GM23338 (cell line): ENCODE measurements around the gene FAM241A. TPM values are rescaled to one million over a fixed set of nuclear protein-coding genes. Genes with fewer than 3 reads are reported as not detected.
"Not testable (repeated sequence)": the region's sequence is repeated elsewhere in the genome, so short reads cannot be mapped to it uniquely, and the experiment has no call there.

Experiments used
- ATAC-seq: fragments of 200-7000 bp; cut with Tn5 transposase; 3 replicates; pipeline ENCODE4 v1.9.1; 2020
- DNase-seq: peaks from one replicate; pipeline ENCODE4 v3.0.0-alpha.2; 2015; ENCODE audit warnings: low spot score
- H2AFZ ChIP-seq: fragments of 200-600 bp; sonication (generic); 2 replicates; pipeline ENCODE4 v1.8.0; 2016; ENCODE audit warnings: antibody characterized with exemption, mild to moderate bottlenecking, moderate library complexity
- H3F3A ChIP-seq: fragments of 200-600 bp; sonication (generic); replicated peaks from 2 replicates; pipeline ENCODE4 v1.8.0; 2017; ENCODE audit warnings: antibody characterized with exemption, mixed run types, low read depth
- H3K27ac ChIP-seq: fragments of 200-600 bp; sonication (generic); 2 replicates; pipeline ENCODE4 v1.6.1; 2016; ENCODE audit warnings: low read depth
- H3K27me3 ChIP-seq: fragments of 200-600 bp; sonication (generic); 2 replicates; pipeline ENCODE4 v1.8.0; 2016; ENCODE audit warnings: mild to moderate bottlenecking, mixed run types, moderate library complexity; ENCODE audit not compliant: insufficient read depth
- H3K36me3 ChIP-seq: fragments of 200-600 bp; sonication (generic); 2 replicates; pipeline ENCODE4 v1.8.0; 2016; ENCODE audit warnings: mild to moderate bottlenecking; ENCODE audit not compliant: insufficient read depth
- H3K4me1 ChIP-seq: fragments of 200-600 bp; sonication (generic); 2 replicates; pipeline ENCODE4 v1.8.0; 2016; ENCODE audit warnings: mild to moderate bottlenecking, moderate library complexity; ENCODE audit not compliant: insufficient read depth
- H3K4me2 ChIP-seq: fragments of 200-600 bp; sonication (generic); 2 replicates; pipeline ENCODE4 v1.7.1; 2017; ENCODE audit warnings: mixed run types
- H3K4me3 ChIP-seq: fragments of 200-600 bp; sonication (generic); 2 replicates; pipeline ENCODE4 v1.6.1; 2016; ENCODE audit warnings: mixed run types
- H3K79me2 ChIP-seq: fragments of 200-600 bp; sonication (generic); replicated peaks from 2 replicates; pipeline ENCODE4 v1.8.0; 2017; ENCODE audit warnings: mild to moderate bottlenecking; ENCODE audit not compliant: insufficient read depth
- H3K9me2 ChIP-seq: fragments of 200-600 bp; sonication (generic); 2 replicates; pipeline ENCODE4 v1.8.0; 2017; ENCODE audit not compliant: insufficient read depth
- H4K20me1 ChIP-seq: fragments of 200-600 bp; sonication (generic); replicated peaks from 2 replicates; pipeline ENCODE4 v1.8.0; 2017; ENCODE audit warnings: mild to moderate bottlenecking; ENCODE audit not compliant: insufficient read depth
- H3K27ac Mint-ChIP-seq: 2 replicates; pipeline ENCODE4 v1.8.0; 2020; ENCODE audit warnings: inconsistent platforms, mild to moderate bottlenecking, moderate library complexity, mixed read lengths
- H3K27me3 Mint-ChIP-seq: 3 replicates; pipeline ENCODE4 v1.8.0; 2022; ENCODE audit warnings: low read depth, mild to moderate bottlenecking, moderate library complexity, mixed read lengths, inconsistent platforms; ENCODE audit not compliant: insufficient read depth, poor library complexity
- H3K36me3 Mint-ChIP-seq: 3 replicates; pipeline ENCODE4 v1.8.0; 2021; ENCODE audit warnings: low read depth, mild to moderate bottlenecking, inconsistent platforms, moderate library complexity, mixed read lengths
- H3K4me1 Mint-ChIP-seq: 3 replicates; pipeline ENCODE4 v1.8.0; 2020; ENCODE audit warnings: mild to moderate bottlenecking, inconsistent platforms, mixed read lengths
- H3K4me3 Mint-ChIP-seq: 3 replicates; pipeline ENCODE4 v1.8.0; 2021; ENCODE audit warnings: moderate library complexity, mild to moderate bottlenecking, inconsistent platforms, mixed read lengths
- H3K9me3 Mint-ChIP-seq: 3 replicates; pipeline ENCODE4 v1.8.0; 2020; ENCODE audit warnings: moderate library complexity, mild to moderate bottlenecking, inconsistent platforms, mixed read lengths
- EZH2 ChIP-seq: fragments of 200-600 bp; sonication (generic); IDR thresholded peaks from one replicate; pipeline ENCODE4 v1.8.0; 2017; ENCODE audit warnings: antibody characterized with exemption, mild to moderate bottlenecking, low read depth; ENCODE audit not compliant: unreplicated experiment
- JUNB ChIP-seq: IDR thresholded peaks from one replicate; pipeline ENCODE4 v1.6.1; 2016; ENCODE audit warnings: antibody characterized with exemption; ENCODE audit not compliant: unreplicated experiment
- STAT1 ChIP-seq: IDR thresholded peaks from one replicate; pipeline ENCODE4 v1.6.1; 2016; ENCODE audit warnings: antibody characterized with exemption; ENCODE audit not compliant: unreplicated experiment
- polyA plus RNA-seq: library from polyadenylated mRNA; unstranded; fragments of >200 nt; fragmentation: Nextera tagmentation; extraction: Ambion mirVana; gene quantifications from 2 replicates; pipeline ENCODE4 v1.2.1, GENCODE V29; 2016
- total RNA-seq: library from RNA; depleted of rRNA; stranded (reverse); fragments of >200 nt; shearing (Covaris generic); gene quantifications from 2 replicates; pipeline ENCODE4 v1.2.3, GENCODE V29; 2014
- TF ChIP-seq, protein P1 (sequence below): IDR thresholded peaks from one replicate; pipeline ENCODE4 v1.6.1; 2018; ENCODE audit warnings: antibody characterized with exemption; ENCODE audit not compliant: unreplicated experiment
- TF ChIP-seq, protein P2 (sequence below), 2 experiments: fragments of 200-600 bp in 1 of 2; sonication (generic) in 1 of 2; conservative IDR thresholded peaks; 2 replicates each; pipeline versions ENCODE4 v1.5.1 to v1.6.1; 2016 to 2017; ENCODE audit warnings: antibody characterized with exemption in 2 of 2, low read depth in 2 of 2, mild to moderate bottlenecking in 2 of 2, moderate library complexity in 1 of 2

Gene FAM241A
- total and polyA plus RNA-seq, 2 experiments from 2014 or later, result 0.58 to 0.63 TPM

DNA sequence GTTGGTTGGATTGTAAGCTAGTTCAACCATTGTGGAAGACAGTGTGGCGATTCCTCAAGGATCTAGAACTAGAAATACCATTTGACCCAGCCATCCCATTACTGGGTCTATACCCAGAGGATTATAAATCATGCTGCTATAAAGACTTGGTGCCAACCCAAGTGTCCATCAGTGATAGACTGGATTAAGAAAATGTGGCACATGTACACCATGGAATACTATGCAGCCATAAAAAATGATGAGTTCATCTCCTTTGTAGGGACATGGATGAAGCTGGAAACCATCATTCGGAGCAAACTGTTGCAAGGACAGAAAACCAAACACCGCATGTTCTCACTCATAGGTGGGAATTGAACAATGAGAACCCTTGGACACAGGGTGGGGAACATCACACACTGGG lies 18.5 kb downstream of the FAM241A start:
- H3K27ac ChIP-seq, H3K36me3 Mint-ChIP-seq, H3K4me3 Mint-ChIP-seq, H3K4me1 ChIP-seq, H3K9me2 ChIP-seq, H3K79me2 ChIP-seq, H3K9me3 Mint-ChIP-seq, H3K36me3 ChIP-seq, H3K4me2 ChIP-seq, H3K4me1 Mint-ChIP-seq, H3K27me3 ChIP-seq, DNase-seq, H4K20me1 ChIP-seq, ATAC-seq, H3F3A ChIP-seq, H2AFZ ChIP-seq, H3K27ac Mint-ChIP-seq, H3K27me3 Mint-ChIP-seq, H3K4me3 ChIP-seq: not testable (repeated sequence)

DNA sequence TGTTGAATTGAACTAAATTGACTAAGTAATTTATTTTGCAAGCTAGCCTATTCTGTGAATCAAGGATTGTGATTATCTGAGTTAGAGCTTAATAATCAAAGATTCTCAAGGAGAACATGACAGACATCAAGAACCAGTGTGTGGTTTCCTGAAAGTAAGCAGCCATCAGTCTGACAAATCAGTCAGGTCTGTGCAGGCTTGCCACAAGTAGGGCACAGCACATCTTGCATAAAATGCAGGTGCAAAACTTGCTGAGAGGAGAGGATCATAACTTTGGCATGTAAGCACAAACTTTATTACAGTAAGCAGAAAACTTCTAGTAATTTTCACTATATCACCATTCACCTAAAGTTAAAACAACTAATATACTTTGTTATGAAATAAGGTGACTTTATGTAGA lies 22.5 kb downstream of the FAM241A start:
- H3K27ac Mint-ChIP-seq, result no peak overlapping the region
- H3F3A ChIP-seq, result no peaks in the 10 kb centered on the region
- H3K27me3 ChIP-seq, result no peaks in the 10 kb centered on the region
- H3K4me1 Mint-ChIP-seq, result no peaks in the 10 kb centered on the region
- H3K4me2 ChIP-seq, result no peak overlapping the region
- no peak overlapping the region for H2AFZ ChIP-seq
- DNase-seq, result no peak
- no peaks in the 10 kb centered on the region for H4K20me1 ChIP-seq
- H3K9me3 Mint-ChIP-seq, result no peaks in the 10 kb centered on the region; the same call in 2 of the 3 replicates
- no peak overlapping the region for H3K4me3 ChIP-seq
- H3K36me3 Mint-ChIP-seq, result no peaks in the 10 kb centered on the region
- H3K4me1 ChIP-seq, result no peaks in the 10 kb centered on the region
- no peaks in the 10 kb centered on the region for H3K79me2 ChIP-seq
- no peak overlapping the region for H3K27ac ChIP-seq
- H3K9me2 ChIP-seq, result peaks cover 6% of the 10 kb centered on the region; the same call in 1 of the 2 replicates
- TF ChIP-seq STAT1 (no peak), JUNB (no peak), EZH2 (no peak)
- TF ChIP-seq, protein P1, sequence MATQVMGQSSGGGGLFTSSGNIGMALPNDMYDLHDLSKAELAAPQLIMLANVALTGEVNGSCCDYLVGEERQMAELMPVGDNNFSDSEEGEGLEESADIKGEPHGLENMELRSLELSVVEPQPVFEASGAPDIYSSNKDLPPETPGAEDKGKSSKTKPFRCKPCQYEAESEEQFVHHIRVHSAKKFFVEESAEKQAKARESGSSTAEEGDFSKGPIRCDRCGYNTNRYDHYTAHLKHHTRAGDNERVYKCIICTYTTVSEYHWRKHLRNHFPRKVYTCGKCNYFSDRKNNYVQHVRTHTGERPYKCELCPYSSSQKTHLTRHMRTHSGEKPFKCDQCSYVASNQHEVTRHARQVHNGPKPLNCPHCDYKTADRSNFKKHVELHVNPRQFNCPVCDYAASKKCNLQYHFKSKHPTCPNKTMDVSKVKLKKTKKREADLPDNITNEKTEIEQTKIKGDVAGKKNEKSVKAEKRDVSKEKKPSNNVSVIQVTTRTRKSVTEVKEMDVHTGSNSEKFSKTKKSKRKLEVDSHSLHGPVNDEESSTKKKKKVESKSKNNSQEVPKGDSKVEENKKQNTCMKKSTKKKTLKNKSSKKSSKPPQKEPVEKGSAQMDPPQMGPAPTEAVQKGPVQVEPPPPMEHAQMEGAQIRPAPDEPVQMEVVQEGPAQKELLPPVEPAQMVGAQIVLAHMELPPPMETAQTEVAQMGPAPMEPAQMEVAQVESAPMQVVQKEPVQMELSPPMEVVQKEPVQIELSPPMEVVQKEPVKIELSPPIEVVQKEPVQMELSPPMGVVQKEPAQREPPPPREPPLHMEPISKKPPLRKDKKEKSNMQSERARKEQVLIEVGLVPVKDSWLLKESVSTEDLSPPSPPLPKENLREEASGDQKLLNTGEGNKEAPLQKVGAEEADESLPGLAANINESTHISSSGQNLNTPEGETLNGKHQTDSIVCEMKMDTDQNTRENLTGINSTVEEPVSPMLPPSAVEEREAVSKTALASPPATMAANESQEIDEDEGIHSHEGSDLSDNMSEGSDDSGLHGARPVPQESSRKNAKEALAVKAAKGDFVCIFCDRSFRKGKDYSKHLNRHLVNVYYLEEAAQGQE, result no peak
- TF ChIP-seq, protein P2, sequence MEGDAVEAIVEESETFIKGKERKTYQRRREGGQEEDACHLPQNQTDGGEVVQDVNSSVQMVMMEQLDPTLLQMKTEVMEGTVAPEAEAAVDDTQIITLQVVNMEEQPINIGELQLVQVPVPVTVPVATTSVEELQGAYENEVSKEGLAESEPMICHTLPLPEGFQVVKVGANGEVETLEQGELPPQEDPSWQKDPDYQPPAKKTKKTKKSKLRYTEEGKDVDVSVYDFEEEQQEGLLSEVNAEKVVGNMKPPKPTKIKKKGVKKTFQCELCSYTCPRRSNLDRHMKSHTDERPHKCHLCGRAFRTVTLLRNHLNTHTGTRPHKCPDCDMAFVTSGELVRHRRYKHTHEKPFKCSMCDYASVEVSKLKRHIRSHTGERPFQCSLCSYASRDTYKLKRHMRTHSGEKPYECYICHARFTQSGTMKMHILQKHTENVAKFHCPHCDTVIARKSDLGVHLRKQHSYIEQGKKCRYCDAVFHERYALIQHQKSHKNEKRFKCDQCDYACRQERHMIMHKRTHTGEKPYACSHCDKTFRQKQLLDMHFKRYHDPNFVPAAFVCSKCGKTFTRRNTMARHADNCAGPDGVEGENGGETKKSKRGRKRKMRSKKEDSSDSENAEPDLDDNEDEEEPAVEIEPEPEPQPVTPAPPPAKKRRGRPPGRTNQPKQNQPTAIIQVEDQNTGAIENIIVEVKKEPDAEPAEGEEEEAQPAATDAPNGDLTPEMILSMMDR (conservative IDR thresholded peaks at IDR 0.05; ENCODE audit: low read depth in 2 of 2), result no peak
- H3K27me3 Mint-ChIP-seq, result peaks cover 3% of the 10 kb centered on the region
- no peaks in the 10 kb centered on the region for H3K36me3 ChIP-seq
- no peak overlapping the region for H3K4me3 Mint-ChIP-seq
- ATAC-seq, result no peak
